Stimulated activated CD8-positive, alpha-beta memory T cell treated with anti-CD3 and anti-CD28 coated beads, Interleukin-7, amount 100 ng/mL, for 48 hours (primary cell): ENCODE measurements around the gene GOLGA3.
"Not testable (repeated sequence)": the region's sequence is repeated elsewhere in the genome, so short reads cannot be mapped to it uniquely, and the experiment has no call there.

Source experiments
- DNase-seq, 2 donors: peaks; one replicate each; pipeline ENCODE4 v3.0.0-alpha.2; 2020; ENCODE audit warnings: low read depth in 1 of 2; ENCODE audit errors: extremely low read depth in 1 of 2

GOLGA3 gene

DNA sequence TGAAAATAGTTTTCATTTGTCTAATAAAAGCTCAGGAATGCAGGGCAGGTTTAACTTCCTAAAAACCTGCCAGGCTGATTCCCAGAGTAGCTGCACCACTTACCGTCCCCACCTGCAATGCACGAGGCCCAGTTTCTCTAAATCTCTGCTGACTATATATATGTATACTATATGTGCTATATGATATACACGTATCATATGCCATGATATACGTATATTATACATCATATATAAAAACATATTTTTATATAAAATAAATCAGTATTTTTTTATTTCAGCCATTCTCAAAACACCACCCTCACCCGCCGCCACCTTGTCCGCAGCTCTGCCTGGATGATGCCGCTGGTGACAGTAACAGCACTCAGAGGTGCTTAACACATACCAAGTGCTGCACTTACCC, 69.3 kb downstream of the GOLGA3 start:
- DNase-seq, result no peak

- DNase-seq, result not testable (repeated sequence)
These were observed 69.8 kb downstream of the GOLGA3 start for GRCh38 chr12:132758825-132759224.

- no peak for DNase-seq
These were observed 74.3 kb downstream of the GOLGA3 start for GRCh38 chr12:132754160-132754932.

DNA sequence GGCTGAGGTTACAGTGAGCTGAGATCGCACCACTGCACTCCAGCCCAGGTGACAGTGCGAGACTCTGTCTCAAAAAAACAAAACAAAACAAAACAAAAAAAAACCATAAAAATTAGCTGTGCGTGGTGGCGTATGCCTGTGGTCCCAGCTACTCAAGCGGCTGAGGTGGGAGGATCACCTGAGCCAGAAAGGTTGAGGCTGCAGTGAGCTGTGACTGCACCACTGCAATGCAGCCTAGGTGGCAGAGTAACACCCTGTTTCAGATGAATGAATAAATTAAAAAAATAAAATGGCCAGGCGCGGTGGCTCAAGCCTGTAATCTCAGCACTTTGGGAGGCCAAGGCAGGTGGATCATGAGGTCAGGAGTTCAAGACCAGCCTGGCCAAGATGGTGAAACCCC, 75.0 kb downstream of the GOLGA3 start:
- DNase-seq, result not testable (repeated sequence)

DNA sequence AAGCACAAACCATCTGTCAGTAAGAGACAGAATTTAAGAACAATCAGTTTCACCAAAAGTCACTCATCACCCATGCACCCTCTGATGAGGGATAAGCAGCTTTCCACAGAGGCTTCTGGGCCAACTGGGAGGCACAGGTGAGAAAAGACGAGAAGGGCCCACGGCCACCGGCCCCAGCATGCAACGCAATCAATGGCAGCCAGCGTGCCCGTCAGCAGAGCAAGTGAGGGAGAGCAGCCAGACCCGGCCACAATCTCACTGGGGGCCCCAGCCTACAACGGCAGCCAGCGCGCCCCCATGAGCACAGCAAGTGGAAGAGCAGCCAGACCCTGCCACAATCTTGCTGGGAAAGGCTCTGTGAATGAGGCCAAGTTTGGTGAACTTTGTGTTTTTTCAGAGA, 80.3 kb downstream of the GOLGA3 start:
- no peak for DNase-seq

- no peak for DNase-seq
These were observed 80.8 kb downstream of the GOLGA3 start for GRCh38 chr12:132747896-132748295.

DNA sequence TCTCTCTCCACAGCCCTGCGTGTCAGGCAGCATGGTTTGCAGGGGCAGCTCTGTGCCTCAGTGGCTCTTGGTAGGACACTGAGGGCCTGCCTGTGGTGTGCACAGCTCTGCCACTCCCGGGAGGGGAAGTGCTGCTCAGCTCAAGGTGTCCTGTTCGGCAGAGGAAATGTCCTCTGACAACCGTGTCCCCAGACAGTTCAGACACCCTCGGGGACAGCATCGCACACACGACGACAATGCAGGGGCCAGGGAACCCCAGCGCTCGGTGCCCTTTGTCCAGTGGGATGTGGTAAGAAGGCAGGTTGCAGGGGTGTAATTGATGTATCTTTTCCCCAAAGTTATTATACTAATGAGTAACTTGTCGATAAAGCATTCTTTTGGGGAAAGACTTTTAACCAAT, 81.3 kb downstream of the GOLGA3 start:
- no peak for DNase-seq

- DNase-seq, result no peak
These were observed 82.1 kb downstream of the GOLGA3 start for GRCh38 chr12:132746613-132747012.

DNA sequence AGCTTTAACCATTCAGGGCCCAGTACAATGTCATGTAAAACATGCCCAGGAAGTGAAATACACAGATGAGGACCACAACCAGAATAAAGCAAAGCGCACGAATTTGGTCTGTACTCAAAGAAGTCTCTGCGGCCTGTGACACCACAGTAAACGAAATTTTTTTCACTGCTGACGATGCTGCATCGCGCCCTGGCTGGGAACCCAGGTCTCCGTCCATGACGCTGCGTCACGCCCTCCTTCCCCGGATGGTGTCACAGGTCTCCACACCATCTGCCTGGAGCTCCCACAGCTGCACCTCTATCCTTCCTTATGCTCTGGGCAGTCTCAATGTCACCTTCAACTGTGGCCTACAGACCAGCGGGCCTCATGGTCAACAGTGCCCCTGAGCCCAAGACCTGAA, 84.8 kb downstream of the GOLGA3 start:
- no peak for DNase-seq

DNA sequence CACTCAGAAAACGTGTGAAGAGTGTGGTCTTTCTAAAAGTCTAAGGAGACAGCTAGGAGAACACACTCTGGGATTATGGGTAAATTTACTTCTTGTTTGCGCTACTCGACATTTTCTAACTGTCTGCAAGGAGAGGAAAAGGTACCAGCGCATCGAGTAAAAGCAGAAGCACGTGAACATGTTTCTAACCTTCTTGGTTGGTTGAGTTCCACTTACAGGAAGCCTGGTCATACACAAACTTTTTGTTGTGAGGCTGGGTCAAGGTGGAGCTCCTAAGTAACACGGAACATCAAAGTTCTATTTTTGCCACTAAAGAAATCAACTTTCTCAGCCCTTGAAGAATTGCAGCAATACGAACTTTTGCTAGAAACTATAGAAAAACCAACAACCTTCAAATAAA, 87.0 kb downstream of the GOLGA3 start:
- no peak for DNase-seq

GRCh38 chr12:132740652-132741051, 88.0 kb downstream of the GOLGA3 start:
- no peak for DNase-seq

DNA sequence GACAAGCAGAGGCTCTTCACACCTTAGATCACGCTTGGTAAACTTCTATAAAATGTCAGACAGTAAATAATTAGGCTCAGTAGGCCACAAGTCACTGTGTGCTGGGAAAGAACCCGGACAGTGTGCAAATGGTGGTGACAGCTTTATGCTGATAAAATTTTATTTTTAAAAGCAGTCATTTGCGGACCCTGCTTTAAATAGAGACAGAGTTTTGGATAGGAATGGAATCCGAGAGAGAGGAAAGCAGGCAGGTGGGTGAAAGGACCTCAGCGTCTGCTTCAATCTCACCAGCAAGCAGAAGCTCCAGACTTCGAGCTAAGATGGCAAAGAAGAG, 88.4 kb downstream of the GOLGA3 start:
- DNase-seq, result no peak

DNA sequence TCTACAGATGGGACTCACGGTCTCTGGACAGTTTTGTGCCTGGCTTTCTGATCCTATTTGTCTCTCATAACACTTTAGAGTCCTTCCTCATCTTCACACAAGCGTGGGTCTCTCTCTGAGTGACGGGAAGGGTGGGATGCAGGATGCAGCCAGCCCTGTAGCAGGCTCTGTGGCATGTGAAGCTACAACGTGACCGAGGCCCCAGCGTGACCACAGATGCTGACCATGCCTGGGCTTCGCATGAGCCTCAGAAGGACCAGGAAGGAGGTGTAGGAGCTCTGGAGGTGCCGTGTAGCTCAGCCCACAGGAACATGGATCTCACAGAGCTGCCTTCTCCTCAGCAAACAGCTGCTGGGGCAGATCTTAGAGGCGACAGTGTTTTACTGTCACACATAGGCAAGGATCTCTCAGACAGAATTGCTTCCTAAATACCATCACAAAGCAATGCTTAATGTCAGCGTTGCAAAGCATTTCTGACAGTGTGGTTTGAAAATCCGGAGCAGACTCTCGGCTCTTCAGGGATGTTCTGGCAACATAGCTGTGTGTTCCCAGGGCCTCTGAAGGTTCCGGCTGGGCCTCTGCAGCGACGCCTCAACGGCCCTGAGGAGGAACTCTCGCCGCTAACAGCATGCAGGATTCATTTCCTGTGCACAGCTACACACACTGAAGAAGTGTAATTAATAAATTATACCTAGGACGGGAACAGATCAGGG, 88.9 kb downstream of the GOLGA3 start:
- DNase-seq, result no peak

- no peak for DNase-seq
These were observed 91.8 kb downstream of the GOLGA3 start for GRCh38 chr12:132736913-132737312.

DNA sequence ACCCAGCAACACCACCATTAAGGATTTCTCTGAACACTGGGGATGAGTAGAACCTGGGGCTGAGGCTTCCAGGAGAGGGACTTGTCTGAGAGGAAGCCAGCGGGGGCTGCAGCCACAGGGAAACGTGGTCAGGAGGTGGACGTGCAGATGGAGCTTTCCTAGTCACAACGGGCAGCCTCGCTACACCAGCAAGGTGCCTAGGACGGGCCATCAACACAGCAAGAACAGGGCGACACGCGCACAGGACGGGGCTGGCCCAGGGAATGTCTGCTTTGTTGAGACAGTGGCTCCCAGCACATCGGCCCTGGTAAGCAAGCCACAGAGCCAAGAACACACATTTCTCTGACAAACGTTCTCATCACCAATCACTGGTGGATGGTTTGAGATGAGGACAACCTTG, 92.3 kb downstream of the GOLGA3 start:
- no peak for DNase-seq

GRCh38 chr12:132735496-132735895, 93.2 kb downstream of the GOLGA3 start:
- no peak for DNase-seq

- no peak for DNase-seq
These were observed 94.5 kb downstream of the GOLGA3 start for GRCh38 chr12:132734206-132734605.

GRCh38 chr12:132731574-132731973, 97.1 kb downstream of the GOLGA3 start:
- no peak for DNase-seq

- DNase-seq, result no peak
These were observed 98.3 kb downstream of the GOLGA3 start for GRCh38 chr12:132730353-132730752.

GRCh38 chr12:132729541-132730320, 98.9 kb downstream of the GOLGA3 start:
- DNase-seq, result no peak

DNA sequence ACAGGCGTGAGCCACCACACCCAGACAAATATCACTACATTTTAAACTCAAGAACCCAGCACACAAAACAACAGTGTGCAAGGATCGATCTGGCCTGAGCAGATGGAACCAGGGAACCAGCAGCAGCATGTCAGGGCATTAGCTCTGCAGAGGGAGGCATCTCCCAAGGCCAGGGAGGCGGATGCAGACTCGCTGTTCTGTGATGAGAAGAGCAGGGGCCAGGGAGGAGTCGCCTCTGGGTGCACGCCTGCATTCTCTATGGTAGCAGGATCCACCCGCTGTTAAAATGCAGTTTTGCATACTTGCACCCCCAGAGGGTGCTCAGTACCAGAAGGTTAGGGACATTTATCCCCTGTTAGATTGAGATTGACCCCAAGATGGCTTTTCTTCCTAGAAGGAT, 100.2 kb downstream of the GOLGA3 start:
- no peak for DNase-seq
